Measurements from ENCODE around the gene WNT3.

The WNT3 gene

GRCh38 chr17:46832945-46833839, 14.7 kb upstream of the WNT3 start (continued):
- TF ChIP-seq ZNF132 (tag by site-specific recombination; IDR thresholded peaks at IDR 0.05; ENCODE audit: borderline replicate concordance): no peak
- TF ChIP-seq ZNF155 (tag by site-specific recombination; IDR thresholded peaks at IDR 0.05): no peak
- TF ChIP-seq ATF2 (tag by site-specific recombination; IDR thresholded peaks at IDR 0.05; ENCODE audit: low read depth): 0 out of 2 replicates have a peak, but pooled peaks have one; percentile 36
- TF ChIP-seq ZNF16 (tag by site-specific recombination; IDR thresholded peaks at IDR 0.05; ENCODE audit: low read depth): no peak
- no peak for TF ChIP-seq ZNF394 (tag by site-specific recombination; IDR thresholded peaks at IDR 0.05; ENCODE audit: borderline replicate concordance)
- no peak for TF ChIP-seq ZNF514 (tag by site-specific recombination; IDR thresholded peaks at IDR 0.05)
- TF ChIP-seq ZNF777 (tag by site-specific recombination; IDR thresholded peaks at IDR 0.05; ENCODE audit: borderline replicate concordance): no peak
- no peak for TF ChIP-seq ZSCAN23 (tag by site-specific recombination; IDR thresholded peaks at IDR 0.05)
- no peak for TF ChIP-seq ZFP37 (tag by site-specific recombination; IDR thresholded peaks at IDR 0.05)
- TF ChIP-seq KLF16 (tag by site-specific recombination; IDR thresholded peaks at IDR 0.05): no peak
- TF ChIP-seq ZNF121 (tag by site-specific recombination; IDR thresholded peaks at IDR 0.05): no peak
- TF ChIP-seq ZBTB17 (tag by site-specific recombination; IDR thresholded peaks at IDR 0.05): no peak
- no peak for TF ChIP-seq ZNF239 (tag by site-specific recombination; IDR thresholded peaks at IDR 0.05)
- no peak for TF ChIP-seq ZNF48 (tag by site-specific recombination; IDR thresholded peaks at IDR 0.05)
- TF ChIP-seq ZNF560 (tag by site-specific recombination; IDR thresholded peaks at IDR 0.05; ENCODE audit: borderline replicate concordance): no peak
- no peak for TF ChIP-seq MZF1 (tag by site-specific recombination; IDR thresholded peaks at IDR 0.05; ENCODE audit: borderline replicate concordance)
- TF ChIP-seq MEIS1 (CRISPR knock-in tag; IDR thresholded peaks at IDR 0.05; ENCODE audit: borderline replicate concordance): no peak
- TF ChIP-seq ZNF843 (tag by site-specific recombination; IDR thresholded peaks at IDR 0.05): no peak
- TF ChIP-seq ZSCAN4 (tag by site-specific recombination; IDR thresholded peaks at IDR 0.05): no peak
- no peak for TF ChIP-seq RBAK (tag by site-specific recombination; IDR thresholded peaks at IDR 0.05)
- no peak for TF ChIP-seq FEZF1 (tag by site-specific recombination; IDR thresholded peaks at IDR 0.05)
- TF ChIP-seq ZNF692 (tag by site-specific recombination; IDR thresholded peaks at IDR 0.05): no peak
- TF ChIP-seq ZFP3 (tag by site-specific recombination; IDR thresholded peaks at IDR 0.05; ENCODE audit: low read depth): no peak
- TF ChIP-seq ZNF324 (tag by site-specific recombination; IDR thresholded peaks at IDR 0.05): no peak
- TF ChIP-seq SP2 (tag by site-specific recombination; IDR thresholded peaks at IDR 0.05): 0 out of 2 replicates have a peak, but pooled peaks have one; percentile 9
- no peak for TF ChIP-seq ZNF148 (tag by site-specific recombination; IDR thresholded peaks at IDR 0.05; ENCODE audit: borderline replicate concordance)
- no peak for TF ChIP-seq ZNF571 (tag by site-specific recombination; IDR thresholded peaks at IDR 0.05)
- TF ChIP-seq ZNF19 (tag by site-specific recombination; IDR thresholded peaks at IDR 0.05; ENCODE audit: low read depth): no peak
- TF ChIP-seq ZBTB26 (tag by site-specific recombination; optimal IDR thresholded peaks at IDR 0.05): no peak
- TF ChIP-seq OSR2 (tag by site-specific recombination; IDR thresholded peaks at IDR 0.05): no peak
- no peak for TF ChIP-seq ZNF292 (tag by site-specific recombination; IDR thresholded peaks at IDR 0.05; ENCODE audit: borderline replicate concordance, low read depth)
- no peak for TF ChIP-seq ZFP69B (tag by site-specific recombination; IDR thresholded peaks at IDR 0.05)
- TF ChIP-seq ZNF548 (tag by site-specific recombination; IDR thresholded peaks at IDR 0.05): no peak
- no peak for TF ChIP-seq IKZF3 (tag by site-specific recombination; IDR thresholded peaks at IDR 0.05)
